Glomerular endothelial cell (primary cell): ENCODE results near the gene PHYHIPL. TPM values are rescaled to one million over a fixed set of nuclear protein-coding genes. Genes with fewer than 3 reads are reported as not detected.

ENCODE experiments used
- DNase-seq: peaks from one replicate; pipeline ENCODE4 v3.0.0-alpha.2; 2011; ENCODE audit warnings: low read depth, low spot score; ENCODE audit errors: extremely low read depth
- total RNA-seq: library from RNA; depleted of rRNA; stranded (reverse); fragments of >200 nt; gene quantifications from 2 replicates; pipeline ENCODE4 v1.2.3, GENCODE V29; 2015

The PHYHIPL gene
- total RNA-seq = not detected in 2 replicates

DNA sequence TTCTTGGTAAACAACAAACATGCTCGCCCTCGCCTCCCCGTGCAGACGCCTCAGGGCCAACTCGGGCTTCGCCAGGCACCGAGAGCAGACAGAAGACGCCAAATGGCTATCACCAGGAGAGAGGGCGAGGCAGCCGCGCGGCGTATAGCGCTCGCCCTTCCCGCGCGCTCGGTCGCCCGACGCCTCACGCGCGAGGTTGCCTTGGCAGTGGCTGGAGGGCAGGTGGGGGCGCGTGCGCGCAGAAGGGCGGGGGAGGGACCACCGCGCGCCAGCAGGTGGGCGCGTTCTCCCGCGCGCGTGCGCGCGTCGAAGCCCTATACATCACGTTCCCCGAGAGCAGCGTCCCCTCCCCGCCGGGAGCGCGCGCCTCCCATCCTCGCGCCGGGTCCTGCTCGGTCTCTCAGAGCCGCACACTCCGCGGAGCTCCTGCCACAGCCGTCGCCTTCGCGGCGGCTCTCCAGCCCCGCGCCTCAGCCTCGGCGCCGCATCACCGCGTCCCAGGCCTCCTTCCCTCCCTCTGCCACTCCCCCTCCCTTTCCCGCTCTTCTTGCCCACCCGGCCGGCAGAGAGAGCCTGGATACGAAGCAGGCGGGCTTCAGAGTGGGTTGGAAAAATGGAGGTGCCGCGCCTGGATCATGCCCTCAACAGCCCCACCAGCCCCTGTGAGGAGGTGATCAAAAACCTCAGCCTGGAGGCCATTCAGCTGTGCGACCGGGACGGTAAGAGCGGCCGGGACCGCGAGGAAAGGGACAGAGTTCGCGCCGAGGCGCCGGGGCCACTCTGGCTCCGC lies at the start of gene PHYHIPL:
Gene PHYHIPL (plus strand): TSS at position 403 of the 790 bp plus-strand sequence. CDS start 211 bp downstream, at position 614.
- DNase-seq = no peak

DNA sequence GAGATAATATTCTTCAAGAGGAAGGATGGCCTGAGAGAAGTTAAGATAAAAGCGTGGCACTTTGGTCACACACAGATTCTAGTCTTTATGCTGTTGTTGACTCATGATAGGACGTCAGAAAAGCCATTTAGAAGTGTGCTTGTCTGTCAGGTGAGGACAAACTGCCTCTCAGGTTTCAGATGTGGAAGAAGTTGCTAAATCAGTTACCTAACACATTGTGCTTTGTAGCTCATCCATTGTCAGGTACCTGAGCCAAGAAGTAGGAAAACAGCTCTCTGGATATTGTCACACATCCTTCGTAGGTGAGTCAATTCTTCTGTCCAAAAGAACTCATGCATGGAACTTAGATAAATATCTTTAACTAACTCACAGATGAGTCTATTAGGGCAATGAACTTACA lies 49.5 kb upstream of the PHYHIPL start:
- DNase-seq = no peak

DNA sequence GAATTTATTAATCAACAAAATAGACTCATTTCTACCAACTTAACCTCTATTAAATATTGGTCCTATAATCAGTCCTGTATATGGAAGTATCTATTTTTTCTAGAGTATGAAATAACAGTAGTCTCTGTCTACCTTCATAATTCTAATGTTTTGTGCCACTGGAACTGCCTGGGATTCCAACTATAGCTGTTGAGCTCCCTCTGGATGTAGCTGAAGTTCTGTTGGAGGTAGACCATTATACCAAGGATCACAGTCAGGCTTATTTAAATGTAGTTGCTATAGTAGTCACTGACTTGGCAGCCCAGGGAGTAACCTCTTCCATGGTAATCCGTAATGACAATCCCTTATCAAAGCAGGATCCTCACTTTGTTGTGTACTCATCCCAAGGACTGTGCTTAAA lies 48.5 kb upstream of the PHYHIPL start:
- DNase-seq = no peak

DNA sequence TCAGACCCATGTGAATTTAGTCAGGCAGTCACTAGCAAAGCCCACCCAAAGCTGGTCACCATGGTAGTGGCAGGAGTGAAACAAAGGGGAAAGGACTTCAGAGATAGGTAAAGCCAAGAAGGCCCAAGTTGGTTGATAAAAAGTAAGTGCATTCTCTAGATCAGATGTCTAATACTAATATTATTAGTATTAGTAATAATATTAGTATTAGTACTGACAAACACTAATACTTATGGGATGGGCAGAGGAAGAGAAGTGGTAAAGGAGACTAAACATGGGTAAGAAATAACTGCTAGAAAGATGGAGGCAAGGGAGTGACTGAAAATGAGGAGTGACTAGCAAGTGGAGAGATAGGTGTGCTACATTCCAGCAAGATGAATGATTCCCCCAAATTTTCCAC lies 46.6 kb upstream of the PHYHIPL start:
- no peak for DNase-seq

DNA sequence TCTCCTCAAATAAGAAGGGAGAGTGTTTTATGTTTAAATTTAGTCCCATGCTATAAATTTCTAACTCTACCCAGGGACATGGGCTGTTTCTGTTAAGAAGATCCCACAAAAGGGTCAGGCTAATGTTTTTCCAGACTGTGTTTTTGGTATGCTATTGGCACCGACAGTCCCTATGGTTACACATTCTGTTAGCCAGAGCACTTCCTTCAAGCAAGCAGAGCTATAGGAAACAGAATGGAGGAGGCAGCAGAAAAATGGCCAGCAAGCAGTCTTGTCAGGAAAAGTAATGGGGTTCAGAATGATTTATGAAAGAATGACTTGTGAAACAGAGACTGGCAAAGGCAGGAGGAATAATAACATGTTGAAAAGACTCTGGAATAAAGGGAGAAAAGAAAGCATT lies 44.8 kb upstream of the PHYHIPL start:
- no peak for DNase-seq

DNA sequence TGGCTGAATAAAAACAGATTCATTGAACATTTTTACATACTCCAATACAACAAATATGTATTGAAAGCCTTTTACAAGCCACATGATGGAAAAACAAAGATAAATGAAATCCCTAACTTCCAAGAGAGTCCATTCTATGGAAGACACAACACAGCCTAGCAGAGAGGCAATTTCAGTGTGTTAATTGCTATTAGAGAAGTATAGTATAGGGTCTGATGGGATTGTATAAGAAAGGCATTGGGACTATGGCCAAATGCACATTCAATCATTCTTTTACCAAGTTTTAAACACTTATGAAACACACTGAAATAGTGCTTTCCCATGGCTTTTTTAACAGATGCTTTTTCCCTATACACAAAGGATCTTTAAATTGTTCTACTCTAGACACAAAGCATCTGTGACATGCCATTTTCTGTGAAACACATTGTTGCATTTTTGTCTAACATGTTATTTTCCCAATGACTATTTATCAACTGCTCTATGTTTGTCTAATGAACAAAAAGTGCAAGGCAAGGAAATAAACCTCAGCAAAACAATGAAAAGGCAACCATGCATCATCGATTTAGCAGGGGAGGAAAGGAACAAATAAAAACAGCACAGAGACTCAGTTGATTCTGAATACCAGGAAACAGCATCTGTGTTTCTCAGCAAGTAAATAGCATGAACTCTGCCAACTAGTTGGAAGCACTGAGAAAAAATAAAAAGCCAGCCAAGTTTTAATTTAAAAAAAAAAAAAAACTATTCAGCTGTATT lies 42.4 kb upstream of the PHYHIPL start:
- no peak for DNase-seq

DNA sequence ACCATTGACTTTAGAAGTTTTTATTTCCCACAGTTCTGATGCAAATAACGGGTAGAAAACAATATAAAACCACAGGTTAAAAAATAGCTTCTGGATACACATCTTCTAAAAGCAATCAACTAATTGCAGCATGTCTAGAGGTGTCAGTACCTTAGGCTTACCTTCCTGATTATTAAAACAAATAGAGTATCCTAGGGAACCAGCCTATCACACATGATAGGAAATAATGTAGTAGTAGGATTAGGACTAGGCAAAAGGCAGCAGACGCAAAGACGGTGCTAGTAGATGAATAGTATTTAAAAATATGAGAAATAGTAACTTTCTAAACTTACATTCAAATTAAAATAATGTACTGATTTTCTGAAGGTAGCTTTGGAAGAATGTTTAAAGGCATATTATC lies 41.7 kb upstream of the PHYHIPL start:
- no peak for DNase-seq

DNA sequence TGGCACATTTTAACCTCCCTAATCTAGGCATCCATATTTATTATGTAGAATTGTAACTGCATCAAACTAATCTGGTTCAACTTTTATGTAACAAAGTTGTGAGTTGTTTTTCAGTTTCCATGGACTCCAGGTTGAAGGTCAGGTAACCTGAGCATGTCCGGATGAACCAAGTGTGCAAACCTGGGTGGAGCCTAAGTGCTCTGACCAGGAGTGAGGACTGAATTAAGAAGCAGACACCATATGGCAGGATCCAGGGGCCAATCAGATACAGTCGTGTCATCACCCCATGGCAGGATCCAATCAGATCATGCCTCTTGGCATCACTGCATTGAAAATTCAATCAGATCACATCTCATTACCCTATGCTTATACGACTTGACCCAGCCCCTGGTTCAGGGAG lies 41.2 kb upstream of the PHYHIPL start:
- DNase-seq = no peak

DNA sequence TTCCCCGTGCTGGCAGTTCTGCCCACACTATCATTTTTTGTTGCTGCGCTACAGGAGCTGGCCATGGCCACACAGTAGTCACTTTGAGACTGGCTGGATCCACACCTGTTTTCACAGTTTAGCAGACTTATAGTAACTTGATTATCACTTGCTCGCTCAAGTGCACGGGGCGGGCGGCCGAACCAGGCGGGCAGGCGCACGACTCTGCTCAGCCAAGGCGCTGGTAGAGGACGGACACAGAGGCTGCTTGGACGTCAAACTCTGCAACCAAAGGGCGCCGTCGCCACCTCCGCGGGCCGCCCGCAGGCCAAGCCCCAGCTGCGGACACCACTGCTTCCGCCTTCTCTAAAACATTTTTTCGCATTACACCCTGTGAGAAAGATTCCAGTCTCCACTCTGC lies 38.4 kb upstream of the PHYHIPL start:
- DNase-seq = no peak

DNA sequence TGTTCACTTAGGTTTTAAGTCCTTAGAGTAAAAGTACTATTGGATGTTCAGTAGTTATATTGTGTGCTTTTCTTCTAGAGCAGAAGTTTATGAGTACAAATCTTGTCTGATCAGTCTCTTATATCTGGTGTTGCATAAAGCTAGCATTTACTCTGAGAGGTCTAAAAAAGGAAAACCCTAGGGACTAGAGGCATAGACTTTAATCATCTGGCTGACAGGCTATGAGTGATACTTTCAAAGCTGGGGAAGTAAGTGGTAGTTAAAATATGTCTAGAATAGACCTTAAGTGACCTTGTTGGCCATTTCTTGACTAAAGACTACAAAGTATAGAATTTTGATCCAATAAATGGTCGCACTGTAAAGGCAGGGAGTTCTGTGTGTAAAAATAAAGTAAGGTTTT lies 32.9 kb upstream of the PHYHIPL start:
- DNase-seq = no peak

DNA sequence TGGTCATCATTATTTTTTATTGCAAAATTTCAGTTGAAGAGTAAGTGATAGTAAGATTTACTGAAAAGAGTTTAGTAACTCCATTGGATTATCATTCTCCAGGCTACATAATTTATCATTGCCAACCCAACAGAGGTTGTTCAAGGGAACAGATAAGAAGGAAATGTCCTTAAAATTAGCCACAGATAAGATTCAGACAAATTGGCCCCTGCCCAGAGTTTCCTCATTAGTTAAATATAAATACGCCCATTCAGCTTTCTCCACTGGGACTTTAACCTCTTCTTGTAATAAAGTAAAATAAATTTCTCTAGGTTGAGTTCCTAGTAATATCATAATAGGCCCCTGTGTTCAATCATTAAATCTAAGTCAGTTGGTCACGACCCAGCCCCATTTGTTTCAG lies 27.7 kb upstream of the PHYHIPL start:
- no peak for DNase-seq

DNA sequence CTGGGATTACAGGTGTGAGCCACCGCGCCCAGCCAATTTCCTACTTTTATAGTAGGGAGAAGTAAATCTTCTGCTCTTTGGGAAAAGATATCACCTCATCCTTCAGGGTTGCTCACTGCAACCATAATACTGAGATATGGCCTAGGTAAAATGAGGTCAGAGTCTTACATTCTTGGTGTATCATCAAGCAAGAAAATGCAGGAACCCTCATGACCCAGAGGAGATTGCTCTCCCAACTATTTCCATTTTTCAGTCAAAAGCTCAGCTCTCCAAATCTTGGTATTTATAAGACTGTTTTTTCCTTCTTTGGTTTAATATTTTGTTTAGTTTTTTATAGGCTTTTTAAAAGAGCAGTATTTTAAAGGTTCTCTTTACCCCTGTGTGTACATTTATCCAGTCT lies 20.9 kb upstream of the PHYHIPL start:
- DNase-seq = no peak

DNA sequence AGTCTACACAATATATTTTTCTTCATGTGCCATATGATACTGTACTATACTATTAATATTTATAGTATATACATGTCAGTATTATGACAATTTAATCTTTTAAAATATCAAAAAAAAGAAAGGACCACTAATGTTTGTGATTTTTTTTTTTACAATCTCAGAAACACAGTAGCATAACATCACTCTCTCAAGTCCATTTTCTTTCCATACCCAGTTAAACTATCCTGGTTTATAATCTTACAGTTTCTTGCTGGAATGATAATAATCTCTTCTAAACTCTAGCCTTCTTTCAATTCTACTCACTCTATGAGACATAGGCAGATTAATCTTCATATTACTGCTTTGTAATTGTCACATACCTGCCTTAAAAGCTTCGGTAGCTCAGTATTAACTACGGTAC lies 8.9 kb upstream of the PHYHIPL start:
- DNase-seq = no peak

DNA sequence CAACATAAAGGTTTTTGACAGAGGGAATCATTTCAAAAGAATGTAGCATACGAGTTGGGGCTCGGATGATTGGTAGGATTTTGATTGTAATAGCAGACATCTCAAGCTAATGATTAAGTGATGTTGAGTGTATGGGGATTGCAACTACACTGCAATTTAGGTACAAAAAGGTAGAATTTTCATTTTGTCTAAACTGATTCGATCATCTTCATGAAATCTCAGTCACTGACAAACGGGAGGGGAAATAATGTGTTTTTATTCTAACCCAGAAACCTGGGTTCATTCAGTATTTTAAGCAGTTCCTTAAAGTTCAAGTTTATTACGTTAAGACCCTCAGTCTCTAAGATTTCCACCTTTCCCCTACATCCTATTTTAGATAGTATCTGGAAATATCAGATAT lies 3.9 kb upstream of the PHYHIPL start:
- DNase-seq = no peak

DNA sequence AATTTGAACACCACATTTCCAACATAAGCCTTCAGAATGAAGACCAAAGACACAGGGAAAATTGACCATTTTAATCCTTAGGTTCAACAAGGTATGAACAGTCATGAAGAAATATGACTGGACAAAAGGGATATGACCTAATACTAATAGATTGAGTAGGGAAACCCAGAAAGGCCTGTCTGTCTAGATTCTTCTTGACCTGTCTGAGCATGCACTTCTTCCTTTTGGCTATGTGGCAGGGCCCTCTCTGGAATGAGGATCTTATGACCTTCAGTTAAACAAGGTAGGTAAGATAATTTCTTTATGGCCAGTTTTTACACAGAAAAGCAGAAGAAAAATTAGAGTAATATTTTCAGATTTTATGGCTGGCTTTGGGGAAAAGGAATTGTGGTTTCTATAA lies 3.0 kb upstream of the PHYHIPL start:
- DNase-seq = no peak

DNA sequence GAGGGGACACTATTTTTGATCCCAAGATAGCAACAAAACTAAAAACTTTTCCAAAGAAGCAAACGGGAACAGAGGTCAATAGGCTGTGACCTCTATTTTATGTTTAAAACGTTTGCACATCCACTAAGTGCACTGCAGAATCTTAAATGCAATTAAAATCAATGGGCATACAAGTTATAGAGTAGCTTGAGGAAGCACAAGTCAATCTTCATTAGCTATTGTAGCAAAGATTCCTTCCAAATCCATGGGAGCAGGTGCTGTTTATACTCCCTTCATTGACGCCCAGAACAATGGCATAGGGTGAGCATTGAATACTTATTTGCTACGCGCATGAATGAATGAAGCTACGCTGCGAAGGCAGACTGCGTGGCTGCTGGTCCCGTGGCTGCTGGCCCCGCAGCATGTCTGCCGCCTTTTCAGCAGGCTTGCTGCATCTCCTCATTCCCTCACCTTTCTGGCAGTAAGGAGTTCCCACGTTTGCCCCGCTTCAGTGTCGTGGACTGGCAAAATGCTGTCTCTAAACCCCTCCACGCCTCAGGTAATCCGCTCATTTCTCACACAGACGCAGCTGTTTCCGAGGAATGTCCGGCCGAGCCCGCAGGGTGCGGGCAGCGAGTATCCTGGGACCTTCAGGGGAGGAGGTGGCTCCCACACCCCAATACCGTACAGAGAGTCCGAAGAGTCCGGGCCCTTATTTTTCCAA lies 754 bp upstream of the PHYHIPL start:
- no peak for DNase-seq

DNA sequence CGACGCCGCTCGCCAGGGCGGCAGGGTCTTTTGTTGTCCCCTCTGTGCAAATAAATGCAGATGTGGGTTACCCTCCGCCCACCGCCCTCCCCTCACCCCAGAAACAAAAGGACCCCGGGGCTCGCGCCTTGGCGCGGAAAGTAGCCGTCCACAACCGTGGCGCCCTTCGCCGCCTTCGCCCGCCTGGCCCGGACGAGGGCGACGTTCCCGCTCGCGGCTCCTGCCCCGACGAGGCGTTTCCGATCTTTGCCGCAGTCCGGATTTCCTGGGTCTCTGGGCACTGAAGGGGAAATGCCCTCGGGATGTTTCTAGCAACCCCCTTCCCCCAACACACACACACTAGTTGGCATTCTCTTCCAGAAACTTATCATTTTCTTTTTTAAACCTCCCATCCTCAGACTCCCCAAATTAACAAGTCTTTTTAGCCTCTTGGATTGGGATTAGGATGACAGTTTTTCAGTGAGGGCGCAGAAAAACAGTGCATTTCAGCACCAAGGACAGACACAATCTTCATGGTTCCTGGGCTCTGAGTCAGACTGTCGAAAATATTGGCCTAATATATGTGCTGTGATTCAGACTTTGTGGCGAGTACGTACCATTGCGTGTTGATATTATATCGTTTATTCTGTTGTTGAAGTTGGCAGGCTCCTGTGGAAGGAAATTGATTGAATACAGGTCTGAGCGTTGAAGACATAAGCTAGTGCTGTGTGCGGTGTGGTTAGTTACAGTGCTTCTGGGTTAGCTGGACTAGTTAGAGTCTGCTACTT lies 771 bp downstream of the PHYHIPL start:
- peak; percentile 33 for DNase-seq

DNA sequence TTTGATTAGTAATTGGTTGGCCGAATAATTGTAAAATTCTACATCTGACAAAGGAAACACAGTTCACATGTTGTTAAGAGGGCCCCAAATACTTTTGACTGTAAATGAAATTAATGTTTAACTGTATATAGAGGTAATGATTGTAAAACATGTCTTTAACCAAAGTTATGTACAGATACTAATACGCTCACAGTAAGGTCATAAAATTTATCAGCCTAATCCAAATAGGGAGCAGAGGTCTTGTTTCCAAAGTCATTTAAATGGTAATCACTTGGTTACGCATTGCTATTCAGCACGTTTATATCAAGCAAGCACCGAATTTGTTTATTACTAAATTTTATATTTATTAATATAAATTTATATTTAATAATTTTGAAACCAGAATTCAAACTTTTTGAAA lies 1.4 kb downstream of the PHYHIPL start:
- DNase-seq = no peak

DNA sequence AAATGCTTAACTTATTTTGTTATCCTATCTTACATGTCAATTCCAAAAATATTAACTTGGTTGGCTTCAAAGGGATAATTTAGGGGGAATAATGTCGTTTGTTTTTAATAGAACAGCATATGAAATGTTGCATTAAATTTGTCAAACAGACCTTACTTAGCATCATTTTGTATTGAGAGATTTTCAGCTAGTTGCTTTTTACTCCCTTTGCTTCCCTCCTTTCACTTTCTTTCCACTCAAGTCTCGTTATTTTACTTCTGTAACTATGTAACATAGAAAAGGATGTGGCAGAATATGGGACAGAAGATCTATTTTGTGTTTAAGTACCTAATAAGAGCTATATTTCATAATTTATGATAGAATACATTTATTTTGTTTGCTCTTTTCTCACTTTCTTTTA lies 2.6 kb downstream of the PHYHIPL start:
- DNase-seq = no peak

DNA sequence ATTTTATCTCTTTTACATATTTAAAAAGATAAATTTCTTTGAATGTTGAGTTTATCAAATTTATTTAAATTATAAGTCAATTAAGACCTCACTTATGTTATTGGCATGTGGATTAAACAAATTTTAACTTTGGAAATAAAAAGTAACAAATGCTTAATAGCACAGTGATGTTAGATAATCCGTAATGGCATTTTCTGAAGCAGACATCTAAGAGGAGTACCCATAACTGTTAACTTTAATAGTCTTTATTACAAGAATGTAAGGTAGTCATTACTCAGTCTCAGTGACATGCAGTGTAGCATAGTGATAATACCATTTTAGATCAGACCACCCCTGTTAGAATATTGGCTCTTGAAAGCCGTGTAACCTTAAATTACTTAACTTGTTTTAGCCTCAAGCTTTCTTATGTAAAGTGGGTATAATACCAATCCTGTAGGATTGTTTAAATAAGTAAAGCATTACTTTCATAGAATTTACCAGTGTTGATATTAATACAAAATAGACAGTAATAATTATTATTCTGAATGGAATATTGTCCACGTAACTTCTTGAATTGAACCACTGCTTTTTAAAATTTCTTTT lies 4.3 kb downstream of the PHYHIPL start:
- DNase-seq = no peak

DNA sequence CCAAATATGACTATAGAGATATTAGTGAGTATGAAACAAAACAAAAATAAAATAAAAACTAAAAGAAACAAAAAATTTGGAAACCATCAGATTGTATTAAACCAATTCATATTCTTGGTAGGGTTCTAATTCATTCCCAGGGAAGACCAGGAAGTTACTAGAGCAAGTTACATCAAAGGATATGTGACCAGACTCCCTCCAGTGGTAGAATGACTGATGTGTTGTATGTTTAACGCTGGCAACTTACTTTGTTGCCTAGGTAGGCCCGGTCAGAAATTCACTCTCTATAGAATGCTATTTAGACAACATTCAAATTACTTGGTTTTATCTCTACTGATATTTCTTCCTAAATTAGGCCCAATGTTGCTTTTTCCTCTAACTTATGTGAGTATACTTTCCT lies 5.2 kb downstream of the PHYHIPL start:
- DNase-seq = peak; percentile 10
